Nephron progenitor cell (in vitro differentiated cells): ENCODE data around the gene NCOA5.

ENCODE experiments used
- DNase-seq: peaks from one replicate; pipeline ENCODE4 v3.0.0; 2021
- H3K27ac Mint-ChIP-seq: 2 replicates; pipeline ENCODE4 v1.8.0; 2021; ENCODE audit warnings: mild to moderate bottlenecking, moderate library complexity, mixed read lengths
- H3K27me3 Mint-ChIP-seq: 2 replicates; pipeline ENCODE4 v1.8.0; 2021; ENCODE audit warnings: mild to moderate bottlenecking, low read depth, mixed read lengths; ENCODE audit not compliant: poor library complexity
- H3K36me3 Mint-ChIP-seq: 2 replicates; pipeline ENCODE4 v1.8.0; 2021; ENCODE audit warnings: low read depth, mixed read lengths
- H3K4me1 Mint-ChIP-seq: 2 replicates; pipeline ENCODE4 v1.8.0; 2021; ENCODE audit warnings: mixed read lengths
- H3K4me3 Mint-ChIP-seq: 2 replicates; pipeline ENCODE4 v1.8.0; 2021; ENCODE audit warnings: mild to moderate bottlenecking, moderate library complexity, mixed read lengths
- H3K9me3 Mint-ChIP-seq: 2 replicates; pipeline ENCODE4 v1.8.0; 2021; ENCODE audit warnings: mild to moderate bottlenecking, moderate library complexity, mixed read lengths
- TF ChIP-seq, protein P1 (sequence below): fragments of 200-600 bp; sonication (generic); IDR thresholded peaks from 2 replicates; pipeline ENCODE4 v1.5.0; 2021; ENCODE audit warnings: antibody characterized with exemption

Gene NCOA5

DNA sequence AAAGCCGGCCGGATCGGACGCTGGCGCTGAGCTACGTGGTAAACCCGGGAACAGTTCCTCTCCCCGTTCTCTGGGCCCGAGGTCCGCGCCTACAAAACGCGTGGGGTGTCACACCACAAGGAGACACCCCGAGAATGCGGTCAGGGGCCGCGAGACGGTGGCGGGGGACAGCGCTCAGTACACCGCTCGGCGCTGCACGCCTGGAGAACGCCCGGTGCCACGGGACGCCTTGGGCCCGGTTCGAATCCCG lies 670 bp downstream of the NCOA5 start:
- Mint-ChIP-seq H3K9me3 (peaks cover 4% of the 10 kb centered on the region), H3K27me3 (peaks cover 11% of the 10 kb centered on the region), H3K27ac (peak overlapping the region; percentile 90), H3K4me1 (peaks cover 58% of the 10 kb centered on the region), H3K4me3 (peak overlapping the region; percentile 91), H3K36me3 (no peaks in the 10 kb centered on the region)
- DNase-seq, result peak; percentile 49
- TF ChIP-seq, protein P1, sequence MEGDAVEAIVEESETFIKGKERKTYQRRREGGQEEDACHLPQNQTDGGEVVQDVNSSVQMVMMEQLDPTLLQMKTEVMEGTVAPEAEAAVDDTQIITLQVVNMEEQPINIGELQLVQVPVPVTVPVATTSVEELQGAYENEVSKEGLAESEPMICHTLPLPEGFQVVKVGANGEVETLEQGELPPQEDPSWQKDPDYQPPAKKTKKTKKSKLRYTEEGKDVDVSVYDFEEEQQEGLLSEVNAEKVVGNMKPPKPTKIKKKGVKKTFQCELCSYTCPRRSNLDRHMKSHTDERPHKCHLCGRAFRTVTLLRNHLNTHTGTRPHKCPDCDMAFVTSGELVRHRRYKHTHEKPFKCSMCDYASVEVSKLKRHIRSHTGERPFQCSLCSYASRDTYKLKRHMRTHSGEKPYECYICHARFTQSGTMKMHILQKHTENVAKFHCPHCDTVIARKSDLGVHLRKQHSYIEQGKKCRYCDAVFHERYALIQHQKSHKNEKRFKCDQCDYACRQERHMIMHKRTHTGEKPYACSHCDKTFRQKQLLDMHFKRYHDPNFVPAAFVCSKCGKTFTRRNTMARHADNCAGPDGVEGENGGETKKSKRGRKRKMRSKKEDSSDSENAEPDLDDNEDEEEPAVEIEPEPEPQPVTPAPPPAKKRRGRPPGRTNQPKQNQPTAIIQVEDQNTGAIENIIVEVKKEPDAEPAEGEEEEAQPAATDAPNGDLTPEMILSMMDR, result no peak

DNA sequence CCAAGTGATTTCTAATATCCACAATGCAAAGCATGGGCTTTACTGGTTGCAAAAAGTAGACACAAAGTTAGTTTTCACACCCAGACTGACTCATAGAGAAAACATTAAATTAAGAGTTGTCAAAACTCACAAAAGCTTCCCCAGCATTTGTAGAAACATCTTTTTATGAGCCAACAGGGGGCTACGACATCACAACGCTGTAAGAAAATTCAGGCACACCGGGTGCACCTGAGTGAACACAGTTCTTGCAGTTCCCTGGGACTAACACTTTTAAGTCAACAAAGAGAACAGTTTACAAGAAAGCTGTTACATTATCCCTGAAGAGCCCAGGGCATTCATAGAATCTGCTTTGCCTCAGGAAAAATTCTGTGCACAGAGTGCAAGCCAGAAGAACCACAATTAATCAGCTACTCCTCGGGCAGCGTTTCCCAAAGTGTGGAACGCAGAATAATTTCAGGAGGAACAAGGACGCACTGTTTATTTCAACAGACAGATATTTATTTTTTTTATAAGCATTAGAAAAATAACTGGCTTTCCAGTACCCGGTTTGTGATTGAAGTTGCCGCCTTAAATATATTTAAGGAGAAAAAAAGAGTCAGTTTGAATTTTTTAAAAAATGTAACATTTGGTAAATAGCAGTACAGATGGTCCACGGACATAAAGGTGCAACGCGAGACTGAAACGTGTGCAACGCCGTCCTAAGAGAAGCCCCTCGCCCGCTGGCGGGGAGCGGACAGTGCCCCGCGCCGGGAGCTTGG lies 1.2 kb downstream of the NCOA5 start:
- Mint-ChIP-seq H3K36me3 (no peaks in the 10 kb centered on the region), H3K9me3 (peaks cover 4% of the 10 kb centered on the region), H3K27ac (peak overlapping the region; percentile 39), H3K27me3 (peaks cover 8% of the 10 kb centered on the region), H3K4me3 (peak overlapping the region; percentile 91), H3K4me1 (peaks cover 58% of the 10 kb centered on the region)
- DNase-seq, result no peak
- TF ChIP-seq, protein P1, result no peak

DNA sequence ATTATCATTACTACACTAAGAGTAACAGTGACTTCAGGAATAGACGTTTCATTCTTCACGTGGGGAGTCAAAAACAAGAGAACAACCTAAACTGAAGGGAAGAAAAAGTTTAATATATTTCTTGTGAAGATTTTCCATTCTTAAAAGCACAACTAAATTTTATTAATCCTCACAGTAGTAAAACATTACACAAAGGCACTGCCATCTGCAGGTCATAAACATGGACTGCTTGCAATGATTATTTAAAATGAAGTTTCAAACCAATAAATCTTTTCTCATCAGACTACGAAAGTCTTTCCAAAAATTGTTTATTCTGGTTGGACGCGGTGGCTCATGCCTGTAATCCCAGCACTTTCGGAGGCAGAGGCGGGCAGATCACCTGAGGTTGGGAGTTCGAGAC lies 2.6 kb downstream of the NCOA5 start:
- Mint-ChIP-seq H3K27ac (no peak overlapping the region), H3K4me1 (peaks cover 71% of the 10 kb centered on the region), H3K27me3 (peaks cover 4% of the 10 kb centered on the region), H3K36me3 (no peaks in the 10 kb centered on the region), H3K9me3 (no peaks in the 10 kb centered on the region), H3K4me3 (peak overlapping the region; percentile 21)
- TF ChIP-seq, protein P1, result peak; percentile 12
- DNase-seq, result no peak

DNA sequence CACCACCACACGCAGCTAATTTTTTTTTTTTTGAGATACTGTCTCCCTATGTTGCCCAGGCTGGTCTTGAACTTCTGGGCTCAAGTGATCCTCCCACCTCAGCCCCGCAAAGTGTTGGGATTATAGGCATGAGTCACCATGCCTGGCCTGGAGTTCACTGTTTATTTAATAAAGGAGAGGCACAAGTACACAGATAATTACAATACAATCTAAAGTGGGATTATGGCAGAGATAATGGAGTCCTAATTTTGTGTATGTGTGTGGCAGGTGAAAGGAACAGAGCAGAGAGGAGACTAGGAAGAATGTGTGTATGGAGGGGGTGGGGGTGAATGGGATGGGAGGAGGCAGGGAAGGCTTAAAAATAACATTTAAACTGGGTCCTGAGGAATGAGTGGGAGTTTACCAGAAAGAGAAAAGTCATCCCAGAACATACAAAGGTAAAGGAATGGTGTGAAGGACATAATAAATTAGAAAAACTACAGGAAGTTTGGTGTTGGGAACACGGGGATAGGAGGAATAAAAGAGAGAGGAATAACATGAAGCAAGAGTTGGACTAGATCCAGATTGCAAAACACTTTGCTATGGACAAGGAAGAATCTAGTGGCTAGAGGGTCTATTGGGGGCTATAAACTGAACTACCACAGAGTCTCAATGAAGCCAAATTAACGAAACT lies 4.4 kb downstream of the NCOA5 start:
- DNase-seq, result no peak
- Mint-ChIP-seq H3K27ac (peak overlapping the region; percentile 14), H3K4me3 (peak overlapping the region; percentile 3)

DNA sequence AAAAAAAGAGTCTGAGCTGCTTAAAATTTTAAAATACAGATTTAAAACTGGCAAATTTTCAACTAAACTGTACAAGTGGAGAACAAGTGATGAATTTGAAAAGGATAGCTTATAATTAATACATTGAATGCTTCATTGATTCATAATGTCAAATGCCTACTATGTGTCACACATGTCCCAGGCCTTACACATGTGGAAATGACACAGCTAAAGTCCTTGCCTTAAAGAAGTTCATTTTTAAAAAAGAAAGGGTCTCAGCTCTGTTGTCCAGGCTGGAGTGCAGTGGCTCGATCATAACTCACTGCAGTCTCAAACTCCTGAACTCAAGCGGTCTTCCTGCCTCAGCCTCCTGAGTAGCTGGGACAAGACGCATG lies 5.0 kb downstream of the NCOA5 start:
- TF ChIP-seq, protein P1, result no peak
- Mint-ChIP-seq H3K9me3 (no peaks in the 10 kb centered on the region), H3K36me3 (no peaks in the 10 kb centered on the region), H3K27me3 (no peaks in the 10 kb centered on the region), H3K4me1 (peaks cover 58% of the 10 kb centered on the region), H3K27ac (no peak overlapping the region), H3K4me3 (no peak overlapping the region)
- DNase-seq, result no peak

More for the DNA sequence above, 4.4 kb downstream of the NCOA5 start:
- Mint-ChIP-seq H3K36me3 (no peaks in the 10 kb centered on the region), H3K27me3 (no peaks in the 10 kb centered on the region), H3K9me3 (no peaks in the 10 kb centered on the region), H3K4me1 (peaks cover 62% of the 10 kb centered on the region)
- TF ChIP-seq, protein P1, result no peak
